HG03558 (cell line): ENCODE results near the gene BICC1.

Source experiments
- ATAC-seq: cut with Tn5 transposase; IDR thresholded peaks from one replicate; pipeline ENCODE4 v1.9.1; 2021; ENCODE audit warnings: moderate number of reproducible peaks; ENCODE audit not compliant: unreplicated experiment; ENCODE audit errors: extremely low read depth

Gene BICC1

DNA sequence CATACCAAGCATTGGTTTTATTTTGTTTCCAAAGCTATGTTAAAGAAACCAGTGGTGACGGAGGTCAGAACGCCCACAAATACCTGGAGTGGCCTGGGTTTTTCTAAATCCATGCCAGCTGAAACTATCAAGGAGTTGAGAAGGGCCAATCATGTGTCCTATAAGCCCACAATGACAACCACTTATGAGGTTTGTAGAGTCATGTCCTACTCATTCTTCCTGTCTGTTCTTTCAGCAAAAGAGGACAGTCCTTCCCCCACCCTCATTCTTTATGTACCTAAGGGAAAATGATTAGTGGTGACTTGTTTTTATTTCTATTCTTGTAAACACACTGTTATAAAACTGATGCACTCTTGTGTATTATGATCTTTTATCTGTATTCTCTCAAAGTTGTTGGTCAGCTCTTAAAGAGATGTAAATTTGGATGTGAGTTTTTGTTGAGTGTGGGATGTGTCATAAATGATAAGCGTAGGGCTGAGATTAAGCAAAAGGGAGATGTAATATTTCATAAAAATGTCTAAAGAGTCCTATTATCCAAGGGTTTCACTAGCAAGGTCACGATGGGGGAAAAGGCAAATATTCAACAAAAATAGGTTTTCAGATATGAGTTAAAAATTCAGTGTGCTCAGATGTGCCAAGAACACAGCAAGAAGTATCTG is 294.4 kb downstream of the BICC1 start:
- ATAC-seq = no peak

- ATAC-seq = no peak
Observed at GRCh38 chr10:58807629-58808022, 295.0 kb downstream of the BICC1 start.

DNA sequence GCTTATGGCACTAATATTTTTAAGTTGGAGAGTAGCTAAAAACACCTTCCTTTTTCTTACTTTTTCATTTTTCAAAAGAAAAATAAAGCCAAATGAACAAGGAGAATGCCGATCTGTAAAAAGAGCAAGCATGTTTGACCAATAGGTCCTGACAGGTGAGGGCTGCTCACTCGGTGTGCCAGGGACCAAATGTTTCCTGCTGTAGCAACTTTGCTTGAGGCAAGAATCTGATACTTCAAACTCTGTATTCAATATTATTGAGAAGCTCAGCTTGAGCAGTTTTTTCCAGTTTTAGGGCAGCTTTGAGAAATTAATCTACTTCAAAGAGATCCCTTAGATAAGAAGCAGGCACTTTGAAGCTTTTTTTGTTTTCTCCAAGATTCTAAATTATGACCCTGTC is 298.1 kb downstream of the BICC1 start:
- ATAC-seq = no peak

GRCh38 chr10:58813573-58813972 is 300.9 kb downstream of the BICC1 start:
- no peak for ATAC-seq

DNA sequence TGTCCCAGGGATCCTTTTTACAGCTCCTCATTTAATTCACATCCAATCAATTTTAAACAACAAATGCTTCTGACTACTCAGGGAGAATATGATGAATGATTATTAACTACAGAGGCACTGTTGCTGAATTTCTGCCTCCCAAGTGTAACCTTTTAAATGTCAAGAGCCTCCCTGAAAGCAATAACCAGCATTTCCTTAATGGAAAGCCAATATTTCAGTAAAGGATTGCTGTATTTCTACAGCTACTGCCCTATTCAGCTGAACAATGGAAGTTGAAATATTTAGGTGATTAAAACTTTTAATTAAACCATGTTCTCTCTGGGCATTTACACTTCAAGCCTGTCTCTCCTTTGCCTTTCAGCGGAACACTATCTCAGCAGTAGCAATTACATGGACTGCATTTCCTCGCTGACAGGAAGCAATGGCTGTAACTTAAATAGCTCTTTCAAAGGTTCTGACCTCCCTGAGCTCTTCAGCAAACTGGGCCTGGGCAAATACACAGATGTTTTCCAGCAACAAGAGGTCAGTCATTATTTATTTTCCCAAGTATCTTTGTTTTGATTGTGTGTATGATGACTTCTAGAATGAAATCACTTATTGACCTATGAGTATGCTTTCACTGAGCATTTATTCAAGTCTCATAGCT is 304.7 kb downstream of the BICC1 start:
- ATAC-seq = no peak

DNA sequence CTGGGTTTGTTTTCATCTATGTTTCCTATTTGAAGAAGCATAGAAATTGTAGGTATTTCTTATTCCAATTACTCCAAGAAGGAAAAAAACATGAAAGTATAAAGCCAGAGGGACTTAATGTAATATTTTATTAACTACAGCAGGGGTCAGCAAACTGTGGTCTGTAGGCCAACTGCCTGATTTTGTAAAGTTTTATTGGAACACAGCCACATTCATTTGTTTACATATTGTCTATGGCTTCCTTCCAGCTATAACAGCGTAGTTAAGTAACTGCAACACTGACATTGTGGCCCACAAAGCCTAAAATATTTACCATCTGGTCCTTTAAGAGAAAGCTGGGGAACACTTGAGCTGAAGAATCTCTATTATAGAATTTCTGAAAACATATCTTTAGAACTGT is 306.2 kb downstream of the BICC1 start:
- ATAC-seq = no peak

- no peak for ATAC-seq
Observed at GRCh38 chr10:58820386-58820785, 307.7 kb downstream of the BICC1 start.

DNA sequence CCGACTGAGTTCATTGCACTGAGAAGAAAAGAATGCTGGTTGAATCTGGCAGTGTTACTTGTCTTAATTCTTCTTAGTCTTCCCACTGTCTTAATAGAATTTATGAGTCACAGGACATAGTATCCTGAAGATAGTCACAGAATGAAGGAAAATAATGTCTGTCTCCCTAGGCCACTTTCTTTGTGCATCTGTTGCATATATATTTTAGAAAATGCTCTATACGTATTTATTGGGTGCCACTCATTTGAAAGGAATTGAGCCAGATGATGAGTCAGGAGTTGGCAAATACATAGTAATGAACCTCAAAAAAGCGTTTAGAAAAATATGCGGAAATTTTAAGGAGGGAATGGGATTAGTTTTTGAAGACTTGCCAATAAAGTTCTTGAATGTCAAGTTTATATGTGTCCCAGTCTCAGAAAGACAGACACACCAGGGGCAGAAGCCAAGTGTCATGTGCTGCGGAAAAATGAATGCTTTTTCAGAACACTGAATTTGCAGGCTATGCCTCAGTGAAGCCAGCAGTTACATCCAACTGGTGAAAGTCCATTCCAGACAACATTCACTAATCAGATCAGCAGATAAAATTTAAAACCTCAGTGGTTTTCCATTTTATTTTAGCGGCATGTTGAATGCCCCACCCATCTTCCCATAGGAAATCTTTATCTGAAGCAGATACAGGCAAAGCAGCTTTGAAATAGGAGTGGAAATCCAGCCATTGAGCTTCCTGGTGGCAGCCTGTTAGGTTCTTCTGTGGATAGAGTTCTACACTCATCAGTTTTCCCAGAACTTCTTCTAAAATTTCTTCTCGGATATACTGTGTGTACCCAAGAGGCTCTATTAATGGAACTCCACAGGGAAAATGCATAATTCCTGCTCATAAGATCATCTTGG is 308.4 kb downstream of the BICC1 start:
- no peak for ATAC-seq

DNA sequence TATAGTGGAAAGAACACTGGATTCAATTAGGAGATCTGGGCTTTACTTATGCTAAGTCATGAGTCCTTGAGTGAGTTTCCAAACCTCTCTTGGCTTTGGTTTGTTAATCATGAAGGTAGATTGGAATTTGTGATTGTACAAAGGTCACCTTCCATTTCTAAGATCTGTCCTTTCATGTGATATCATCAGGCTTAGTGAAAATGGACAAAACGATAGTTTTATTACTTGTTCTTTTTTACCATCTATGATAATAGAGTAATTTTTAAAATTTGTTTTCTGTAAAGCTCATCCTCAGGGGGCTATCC is 309.0 kb downstream of the BICC1 start:
- ATAC-seq = no peak

- no peak for ATAC-seq
Observed at GRCh38 chr10:58823983-58824382, 311.3 kb downstream of the BICC1 start.

- no peak for ATAC-seq
Observed at GRCh38 chr10:58824396-58824795, 311.7 kb downstream of the BICC1 start.

DNA sequence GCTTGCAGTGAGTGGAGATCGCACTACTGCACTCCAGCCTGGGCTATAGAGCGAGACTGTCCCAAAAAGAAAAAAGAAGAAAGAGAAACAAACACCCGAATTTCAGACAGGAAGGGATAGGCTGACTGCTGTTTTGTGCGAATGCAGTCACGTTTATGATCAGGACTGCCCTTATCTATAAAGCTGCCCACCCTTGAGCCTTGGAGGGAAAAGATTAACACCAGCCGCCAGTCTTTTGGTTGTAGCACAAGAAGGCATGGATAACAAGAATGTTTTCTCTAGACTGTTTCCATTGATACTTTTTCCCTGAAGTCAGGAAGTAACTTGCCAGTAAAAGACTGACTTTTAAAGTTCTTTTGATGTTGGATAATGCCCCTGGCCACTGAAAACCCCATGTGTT is 314.0 kb downstream of the BICC1 start:
- ATAC-seq = no peak

DNA sequence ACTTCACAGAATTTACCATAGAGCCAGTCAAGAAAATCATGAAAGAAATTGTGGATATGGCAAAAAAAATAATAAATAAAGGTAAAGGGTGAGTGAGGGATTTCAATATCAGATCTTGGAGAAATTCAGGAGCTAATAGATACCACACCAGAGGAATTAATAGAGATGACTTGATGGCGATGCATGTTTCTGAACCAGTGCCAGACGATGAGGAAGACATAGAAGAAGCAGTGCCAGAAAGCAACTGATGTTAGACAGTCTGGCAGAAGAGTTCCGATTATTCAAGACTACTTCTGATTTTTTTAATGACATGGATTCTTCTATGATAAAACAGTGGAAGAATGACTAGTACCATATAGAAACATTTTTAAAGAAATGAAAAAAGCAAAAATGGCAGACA is 314.7 kb downstream of the BICC1 start:
- ATAC-seq = no peak

GRCh38 chr10:58829839-58830238 is 317.2 kb downstream of the BICC1 start:
- ATAC-seq = no peak

GRCh38 chr10:58830697-58831096 is 318.0 kb downstream of the BICC1 start:
- ATAC-seq = no peak

DNA sequence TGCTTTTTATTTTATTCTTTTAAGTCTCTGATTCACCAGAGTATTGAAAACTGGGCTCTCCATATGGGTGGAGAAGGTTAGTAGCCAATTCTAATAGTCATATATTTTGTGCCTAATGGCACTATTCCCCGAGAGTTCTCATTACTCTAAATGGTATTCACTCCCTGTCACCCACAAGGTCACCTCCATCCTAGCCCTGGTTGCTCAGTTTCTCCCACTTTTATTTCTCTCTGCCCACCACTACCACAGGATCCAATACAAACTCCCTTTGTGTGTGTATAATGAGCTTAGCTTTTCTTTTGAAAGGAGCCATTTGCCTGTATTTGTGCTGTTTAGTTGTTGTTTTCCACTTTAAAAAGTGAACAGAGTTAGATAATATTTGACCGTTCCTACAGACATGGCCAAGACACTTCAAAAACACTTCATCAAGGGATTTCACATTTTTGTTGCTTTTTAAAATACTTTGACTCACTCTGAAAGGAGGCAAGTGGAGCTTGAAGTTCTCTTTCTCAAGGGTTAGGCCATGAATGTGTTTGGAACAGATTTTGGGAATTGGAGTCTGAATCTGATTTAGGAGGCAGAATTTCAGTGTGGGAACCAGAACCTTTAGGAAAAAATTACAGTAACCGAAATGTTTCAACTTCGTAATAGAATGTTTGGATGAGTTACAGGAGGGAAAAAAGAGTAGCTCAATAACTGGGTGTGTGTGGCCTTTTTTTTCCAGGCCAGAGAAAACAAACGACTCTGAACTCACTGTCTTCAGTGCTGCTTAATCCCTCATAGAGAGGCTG is 321.3 kb downstream of the BICC1 start:
- ATAC-seq = no peak

DNA sequence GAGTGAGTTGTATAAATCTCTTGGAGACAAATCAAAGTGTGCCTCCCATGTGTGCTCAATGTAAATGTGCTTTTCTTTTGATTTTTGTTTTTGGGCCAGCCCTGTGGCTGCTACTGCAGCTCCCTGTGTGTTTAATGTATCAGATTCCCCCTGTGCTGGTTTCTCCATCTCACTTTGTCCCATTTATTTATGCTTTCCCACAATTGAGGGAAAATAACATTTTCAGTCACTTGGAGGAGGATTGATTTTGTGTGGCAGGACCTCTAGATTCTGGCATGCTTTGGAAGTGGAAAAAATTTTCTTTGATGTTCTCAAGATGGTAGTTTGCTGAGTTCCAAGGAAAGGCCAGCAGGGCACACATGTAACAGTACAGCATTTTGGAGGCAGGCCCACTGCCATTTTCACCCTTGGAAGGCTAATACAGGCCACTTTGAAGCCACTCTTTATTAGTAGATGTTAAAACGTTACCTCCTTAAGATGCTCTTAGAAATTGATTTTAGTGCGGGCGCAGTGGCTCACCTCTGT is 323.6 kb downstream of the BICC1 start:
- ATAC-seq = no peak

DNA sequence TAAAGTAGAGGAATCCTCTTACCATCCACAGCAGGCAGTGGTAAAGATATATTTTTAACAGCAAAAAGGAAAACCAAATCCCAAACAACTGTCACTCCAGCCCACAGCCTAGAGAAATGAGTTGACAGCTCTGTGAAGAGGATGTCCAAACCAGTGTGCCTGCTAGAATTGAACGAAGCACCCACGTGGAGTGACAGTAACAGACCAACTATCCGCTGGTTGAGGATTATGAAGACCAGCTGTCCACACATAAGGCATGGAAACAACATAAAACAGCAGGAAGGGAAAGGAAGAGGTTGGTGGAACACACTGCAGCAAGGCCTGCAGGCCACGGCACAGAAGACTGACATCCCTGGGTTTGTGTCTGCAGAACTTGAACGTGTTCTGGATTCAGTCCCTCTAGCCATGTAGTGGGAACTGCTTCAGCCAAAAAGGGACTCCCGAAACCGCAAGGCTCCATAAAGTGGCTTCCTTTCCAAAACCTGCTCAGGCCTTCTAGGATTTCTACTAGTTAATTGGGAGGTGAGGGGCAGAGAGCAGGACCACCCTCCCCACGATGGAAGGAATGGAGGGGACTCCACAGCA is 324.4 kb downstream of the BICC1 start:
- ATAC-seq = no peak

DNA sequence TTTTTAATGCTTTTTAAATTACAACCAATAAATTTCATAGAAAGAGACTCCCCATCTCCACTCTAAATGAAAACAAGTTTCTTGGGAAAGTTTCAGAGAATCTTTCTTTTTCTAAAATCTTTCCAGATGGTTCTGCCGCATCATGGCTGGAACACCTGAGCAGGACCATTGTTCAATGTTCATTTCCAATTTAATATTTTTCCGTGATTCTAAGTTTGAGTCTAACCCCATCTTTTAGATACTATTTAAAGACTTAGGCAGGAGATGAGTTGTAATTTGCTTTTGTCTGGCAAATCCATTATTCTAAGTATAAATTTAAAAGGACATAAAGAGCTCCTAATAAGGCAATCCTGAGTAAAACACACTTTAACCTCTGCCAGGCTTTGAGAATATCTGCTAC is 325.2 kb downstream of the BICC1 start:
- ATAC-seq = no peak

DNA sequence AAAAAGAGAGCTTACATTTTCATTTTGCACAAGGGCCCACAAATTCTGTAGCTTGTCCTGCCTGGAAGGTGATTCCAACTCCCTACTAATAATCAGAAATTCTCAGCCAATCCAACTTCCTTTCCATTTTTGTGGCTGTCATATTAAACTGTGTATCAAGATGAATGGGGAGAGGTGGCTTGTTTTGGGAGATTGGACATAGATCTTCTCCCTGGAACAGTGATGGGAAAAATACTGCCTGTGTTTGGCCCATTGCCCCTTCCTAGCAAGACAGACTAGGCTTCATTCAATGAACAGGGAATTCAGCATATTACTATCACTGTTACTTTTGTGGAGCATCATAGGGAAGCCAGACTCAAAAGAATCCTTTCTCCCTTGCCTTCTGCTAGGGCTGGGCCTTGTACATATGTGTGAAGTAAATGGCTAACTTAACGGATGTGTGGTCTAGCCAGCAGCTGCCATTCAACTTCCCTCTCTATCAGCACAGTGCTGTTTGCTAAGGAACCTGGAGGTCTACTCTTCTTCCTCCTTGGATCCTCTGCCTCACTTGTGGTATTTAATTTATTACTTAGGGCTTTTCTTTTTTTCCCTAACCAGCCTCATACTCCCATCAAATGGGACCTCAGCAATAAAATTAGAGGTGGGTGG is 326.0 kb downstream of the BICC1 start:
- no peak for ATAC-seq
